MG63 (cell line): Measurements from ENCODE around the gene KAT14. TPM values are rescaled to one million over a fixed set of nuclear protein-coding genes. Genes with fewer than 3 reads are reported as not detected.
A peak's percentile ranks its signal among the peaks of the same experiment; 100 is the strongest.
"Not testable (repeated sequence)": the region's sequence is repeated elsewhere in the genome, so short reads cannot be mapped to it uniquely, and the experiment has no call there.

Source experiments
- DNase-seq: peaks from one replicate; pipeline ENCODE4 v3.0.0-alpha.2; 2020
- H3K27me3 ChIP-seq: fragments of 250-450 bp; sonication (Bioruptor Pico); 2 replicates; pipeline ENCODE4 v1.5.1; 2020; ENCODE audit warnings: mild to moderate bottlenecking, moderate library complexity
- H3K36me3 ChIP-seq: fragments of 250-450 bp; sonication (Bioruptor Pico); 2 replicates; pipeline ENCODE4 v1.5.1; 2020; ENCODE audit warnings: mild to moderate bottlenecking, moderate library complexity
- H3K4me3 ChIP-seq: fragments of 250-450 bp; sonication (Bioruptor Pico); 2 replicates; pipeline ENCODE4 v1.5.1; 2020; ENCODE audit warnings: mild to moderate bottlenecking, moderate library complexity
- H3K9me3 ChIP-seq: fragments of 250-450 bp; sonication (Bioruptor Pico); 2 replicates; pipeline ENCODE4 v1.5.1; 2020; ENCODE audit warnings: mild to moderate bottlenecking, moderate library complexity
- total RNA-seq: library from RNA; depleted of rRNA; stranded (reverse); fragments of >200 nt; shearing (Covaris generic); gene quantifications from 2 replicates; pipeline ENCODE4 v1.2.3, GENCODE V29; 2014; ENCODE audit warnings: low replicate concordance

Gene KAT14
- total RNA-seq, 1 experiment from 2014 or later, result 9.9 TPM

DNA sequence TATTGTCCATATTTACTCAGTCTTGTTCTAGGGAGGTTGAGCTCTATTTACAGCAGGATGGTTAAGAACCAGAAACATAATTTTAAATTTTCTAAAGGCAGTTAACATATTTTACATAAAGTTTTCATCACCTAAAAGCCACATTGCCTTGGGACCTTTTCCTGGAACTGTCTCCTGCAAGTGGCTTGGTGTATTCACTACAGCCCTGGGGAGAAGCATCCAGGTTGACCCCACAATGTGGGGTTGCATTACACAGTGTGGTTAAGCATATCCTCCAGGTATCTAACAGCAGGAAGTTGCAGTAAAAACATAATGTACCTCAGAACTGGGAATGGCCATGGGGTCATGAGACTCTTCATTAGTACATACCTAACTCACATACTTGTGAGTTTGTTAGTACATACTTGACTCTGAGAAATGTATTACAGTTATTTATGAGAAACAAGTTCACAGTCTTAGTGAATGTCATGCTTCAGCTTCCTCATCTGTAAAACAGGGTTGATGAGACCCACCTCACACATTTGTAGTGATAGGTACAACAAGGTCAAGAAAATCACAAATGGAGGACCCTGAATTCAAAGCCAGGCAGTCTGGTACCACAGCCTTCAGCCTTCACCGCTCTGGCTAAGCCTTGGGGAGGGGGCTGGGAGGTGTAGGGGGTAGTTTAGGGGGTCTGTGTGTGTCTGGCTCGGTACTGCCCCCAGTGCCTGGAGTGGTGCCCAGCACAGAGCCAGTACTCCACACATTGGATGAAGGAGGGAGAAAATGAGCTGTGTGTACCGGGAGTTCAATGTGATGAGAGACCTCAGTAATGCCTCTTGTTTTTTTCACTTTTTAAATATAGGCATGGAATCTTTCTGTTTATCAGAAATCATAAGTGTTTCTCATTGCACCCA lies 52.9 kb downstream of the KAT14 start:
- H3K36me3 ChIP-seq, result no peaks in the 10 kb centered on the region
- no peaks in the 10 kb centered on the region for H3K27me3 ChIP-seq
- no peak overlapping the region for H3K4me3 ChIP-seq
- no peaks in the 10 kb centered on the region for H3K9me3 ChIP-seq
- DNase-seq, result no peak

DNA sequence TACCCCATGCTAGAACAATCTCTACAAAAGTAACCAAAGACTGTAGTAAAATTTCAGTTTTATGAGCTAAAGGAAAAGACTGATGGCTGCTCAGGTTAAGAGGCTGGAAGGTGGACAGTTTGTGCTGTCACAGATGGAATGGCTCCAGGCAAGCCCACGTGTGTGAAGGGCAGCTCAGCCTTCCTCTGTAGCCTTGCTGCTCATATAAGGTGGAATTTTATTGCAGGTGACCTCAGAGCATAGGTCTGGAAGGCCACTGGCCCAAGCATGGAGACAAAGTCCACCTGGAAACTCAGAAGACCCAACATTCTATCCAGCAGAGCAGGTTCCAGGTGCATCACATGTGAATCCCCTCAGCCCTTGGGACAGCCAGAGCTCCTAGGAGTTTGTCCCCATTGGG lies 53.6 kb downstream of the KAT14 start:
- H3K9me3 ChIP-seq, result no peaks in the 10 kb centered on the region

GRCh38 chr20:18194461-18194860 lies 56.8 kb downstream of the KAT14 start:
- H3K9me3 ChIP-seq, H3K4me3 ChIP-seq, DNase-seq, H3K27me3 ChIP-seq, H3K36me3 ChIP-seq: not testable (repeated sequence)

More for the DNA sequence above, 53.6 kb downstream of the KAT14 start:
- Histone ChIP-seq H3K4me3 (no peak overlapping the region), H3K27me3 (no peaks in the 10 kb centered on the region), H3K36me3 (no peaks in the 10 kb centered on the region)
- no peak for DNase-seq

GRCh38 chr20:18195931-18196330 lies 58.3 kb downstream of the KAT14 start:
- H3K27me3 ChIP-seq, result no peaks in the 10 kb centered on the region
- H3K36me3 ChIP-seq, result no peaks in the 10 kb centered on the region
- H3K4me3 ChIP-seq, result no peak overlapping the region
- no peak for DNase-seq
- H3K9me3 ChIP-seq, result no peaks in the 10 kb centered on the region

GRCh38 chr20:18197382-18198070 lies 59.9 kb downstream of the KAT14 start:
- no peak for DNase-seq
- H3K27me3 ChIP-seq, result no peaks in the 10 kb centered on the region
- H3K4me3 ChIP-seq, result no peak overlapping the region
- no peaks in the 10 kb centered on the region for H3K9me3 ChIP-seq
- H3K36me3 ChIP-seq, result no peaks in the 10 kb centered on the region

DNA sequence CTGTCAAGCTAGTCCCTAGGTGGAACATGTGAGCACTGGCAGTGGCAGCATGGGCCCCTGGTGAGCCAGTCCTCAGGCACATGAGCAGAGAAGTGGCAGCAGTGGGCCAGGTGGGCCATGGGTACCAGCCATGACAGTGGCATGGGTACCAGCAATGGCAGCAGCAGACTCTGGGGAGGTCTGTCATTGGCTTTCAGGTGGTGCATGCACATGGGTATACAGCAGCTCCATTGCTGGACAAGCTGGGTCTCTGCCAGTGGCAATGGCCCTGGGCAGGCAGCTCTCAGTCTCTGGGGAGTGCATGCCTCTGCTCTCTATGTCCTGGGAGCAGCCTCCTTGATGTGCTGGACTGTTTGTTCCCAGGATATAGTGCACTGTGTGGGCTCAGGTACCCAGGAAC lies 65.3 kb downstream of the KAT14 start:
- DNase-seq, result no peak
- H3K4me3 ChIP-seq, result no peak overlapping the region
- no peaks in the 10 kb centered on the region for H3K27me3 ChIP-seq
- H3K9me3 ChIP-seq, result no peaks in the 10 kb centered on the region
- H3K36me3 ChIP-seq, result no peaks in the 10 kb centered on the region

DNA sequence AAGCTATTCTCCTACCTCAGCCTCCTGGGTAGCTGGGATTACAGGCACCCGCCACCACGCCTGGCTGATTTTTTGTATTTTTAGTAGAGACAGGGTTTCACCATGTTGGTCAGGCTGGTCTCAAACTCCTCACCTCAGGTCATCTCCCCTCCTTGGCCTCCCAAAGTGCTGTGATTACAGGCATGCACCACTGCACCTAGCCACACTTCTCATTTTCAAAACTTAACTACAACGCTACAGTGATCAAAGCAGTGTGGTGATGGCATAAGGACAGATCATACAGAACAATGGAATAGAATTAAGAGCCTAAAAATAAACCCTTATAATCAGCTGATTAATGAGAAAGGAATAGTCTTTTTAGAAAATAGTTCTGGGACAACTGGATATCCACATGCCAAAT lies 66.0 kb downstream of the KAT14 start:
- H3K27me3 ChIP-seq, DNase-seq, H3K9me3 ChIP-seq, H3K4me3 ChIP-seq, H3K36me3 ChIP-seq: not testable (repeated sequence)

GRCh38 chr20:18213002-18213401 lies 75.3 kb downstream of the KAT14 start:
- Histone ChIP-seq H3K36me3 (no peaks in the 10 kb centered on the region), H3K4me3 (no peak overlapping the region), H3K9me3 (no peaks in the 10 kb centered on the region), H3K27me3 (no peaks in the 10 kb centered on the region)
- DNase-seq, result no peak

GRCh38 chr20:18215566-18215965 lies 77.9 kb downstream of the KAT14 start:
- H3K4me3 ChIP-seq, result no peak overlapping the region
- DNase-seq, result no peak
- H3K27me3 ChIP-seq, result no peaks in the 10 kb centered on the region
- no peaks in the 10 kb centered on the region for H3K36me3 ChIP-seq
- H3K9me3 ChIP-seq, result no peaks in the 10 kb centered on the region

DNA sequence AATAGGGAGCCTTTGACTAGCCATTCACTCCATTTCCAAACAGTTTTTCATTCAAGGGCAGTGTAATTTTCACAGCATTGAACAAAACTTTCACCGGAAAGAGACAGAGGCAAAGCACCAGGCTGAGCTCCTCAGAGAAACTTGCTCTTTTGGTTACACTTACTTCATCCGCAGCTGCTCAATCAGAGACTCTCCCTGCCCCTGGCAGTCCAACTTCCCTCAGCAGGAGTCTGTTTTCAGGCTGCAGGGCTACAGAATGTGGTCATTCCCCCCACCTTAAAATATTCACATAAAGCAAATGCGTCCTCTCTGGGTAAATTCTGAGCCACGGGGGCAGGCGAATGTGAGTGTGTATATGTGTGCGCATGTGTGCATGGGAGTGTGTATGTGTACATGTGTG lies 80.6 kb downstream of the KAT14 start:
- no peak overlapping the region for H3K4me3 ChIP-seq
- no peaks in the 10 kb centered on the region for H3K9me3 ChIP-seq
- no peaks in the 10 kb centered on the region for H3K27me3 ChIP-seq
- DNase-seq, result no peak
- no peaks in the 10 kb centered on the region for H3K36me3 ChIP-seq

- Histone ChIP-seq H3K36me3 (no peaks in the 10 kb centered on the region), H3K27me3 (no peaks in the 10 kb centered on the region), H3K4me3 (no peak overlapping the region), H3K9me3 (no peaks in the 10 kb centered on the region)
- no peak for DNase-seq
These were observed 85.7 kb downstream of the KAT14 start for GRCh38 chr20:18223409-18223808.

- Histone ChIP-seq H3K4me3 (no peak overlapping the region), H3K27me3 (no peaks in the 10 kb centered on the region), H3K36me3 (no peaks in the 10 kb centered on the region), H3K9me3 (no peaks in the 10 kb centered on the region)
- peak; percentile 69 for DNase-seq
These were observed 87.4 kb downstream of the KAT14 start for GRCh38 chr20:18224968-18225568.

DNA sequence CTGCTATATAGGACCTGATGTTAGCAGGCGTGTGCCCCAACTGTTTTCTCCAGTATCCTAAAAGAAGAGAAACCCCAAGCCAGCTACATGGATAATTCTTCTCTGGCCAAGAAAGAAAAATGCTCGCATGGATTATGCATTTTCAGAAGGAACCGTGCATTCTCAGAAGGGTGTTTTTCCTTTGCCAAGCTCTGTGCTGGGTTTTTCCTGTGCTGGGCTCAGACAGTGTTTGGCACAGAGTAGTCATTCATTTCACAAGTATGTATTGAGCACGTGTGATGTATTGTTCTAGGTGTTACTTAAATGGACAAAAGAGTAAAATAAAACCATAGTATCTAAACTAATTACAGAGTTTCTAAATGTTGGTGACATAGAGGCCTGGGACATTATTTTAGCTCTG lies 88.0 kb downstream of the KAT14 start:
- Histone ChIP-seq H3K4me3 (no peak overlapping the region), H3K36me3 (no peaks in the 10 kb centered on the region), H3K27me3 (no peaks in the 10 kb centered on the region), H3K9me3 (no peaks in the 10 kb centered on the region)
- peak; percentile 7 for DNase-seq

DNA sequence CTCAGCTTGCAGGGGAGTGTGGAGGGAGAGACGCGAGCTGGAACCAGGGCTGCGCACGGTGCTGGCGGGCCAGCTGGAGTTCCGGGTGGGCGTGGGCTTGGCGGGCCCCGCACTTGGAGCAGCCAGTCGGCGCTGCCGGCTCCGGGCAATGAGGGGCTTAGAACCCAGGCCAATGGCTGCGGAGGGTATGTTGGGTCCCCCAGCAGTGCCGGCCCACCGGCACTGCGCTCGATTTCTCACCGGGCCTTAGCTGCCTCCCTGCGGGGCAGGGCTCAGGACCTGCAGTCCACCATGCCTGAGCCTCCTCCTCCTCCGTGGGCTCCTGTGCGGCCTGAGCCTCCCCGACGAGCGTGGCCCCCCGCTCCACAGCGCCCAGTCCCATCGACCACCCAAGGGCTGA lies 89.1 kb downstream of the KAT14 start:
- H3K4me3 ChIP-seq, DNase-seq, H3K9me3 ChIP-seq: not testable (repeated sequence)

GRCh38 chr20:18233408-18233943 lies 95.8 kb downstream of the KAT14 start:
- no peak for DNase-seq
- no peaks in the 10 kb centered on the region for H3K9me3 ChIP-seq
- H3K27me3 ChIP-seq, result no peaks in the 10 kb centered on the region
- no peak overlapping the region for H3K4me3 ChIP-seq
- H3K36me3 ChIP-seq, result no peaks in the 10 kb centered on the region

More for the DNA sequence above, 89.1 kb downstream of the KAT14 start:
- not testable (repeated sequence) for H3K36me3 ChIP-seq, H3K27me3 ChIP-seq
